HepG2 (cell line): ENCODE measurements around the gene TELO2. TPM values are rescaled to one million over a fixed set of nuclear protein-coding genes. Genes with fewer than 3 reads are reported as not detected.

Source experiments
- ATAC-seq: fragments of 200-7000 bp; cut with Tn5 transposase; 3 replicates; pipeline ENCODE4 v1.9.1; 2020; ENCODE audit warnings: mild to moderate bottlenecking, moderate library complexity
- BruUV-seq: library from RNA; stranded (reverse); fragments of 400-500 nt; replicated peaks from 2 replicates; lab custom pipeline; 2021; lab: Mats Ljungman, UMichigan
- CTCF ChIA-PET: fragments of 300-600 bp; formaldehyde crosslinking; extraction: SDS; loops from one replicate; lab custom pipeline; 2021; ENCODE audit warnings: low total read pairs, inconsistent platforms, low intra/inter-chr PET ratio; lab: Yijun Ruan, JAX
- POLR2A ChIA-PET: fragments of 350-600 bp; sonication (Branson Sonifier 250); formaldehyde crosslinking; loops from one replicate; lab custom pipeline; 2020; ENCODE audit warnings: antibody characterized with exemption, inconsistent platforms; lab: Yijun Ruan, JAX
- DNase-seq: peaks from one replicate; pipeline ENCODE4 v3.0.0-alpha.2; 2015; ENCODE audit warnings: low spot score
- FAIRE-seq: peaks from 3 replicates; lab custom pipeline; 2011; peaks lifted over from hg19 to GRCh38; lab: Jason Lieb, UNC
- H2AFZ ChIP-seq: one replicate; pipeline ENCODE4 v1.6.1; 2011; ENCODE audit warnings: low read length, inconsistent platforms
- H3K27ac ChIP-seq: fragments of 300-600 bp; 3 replicates; pipeline ENCODE4 v1.8.0; 2011; ENCODE audit warnings: mixed run types, mild to moderate bottlenecking, mixed read lengths, low read length, inconsistent platforms; ENCODE audit not compliant: insufficient read depth; ENCODE audit errors: extremely low read length
- H3K27me3 ChIP-seq, 2 experiments: fragments of 200-600 bp in 1 of 2; 2 replicates in 1 of 2; 3 replicates in 1 of 2; pipeline versions ENCODE4 v1.6.0 to v1.8.0; 2011; ENCODE audit warnings: low read length in 2 of 2, mild to moderate bottlenecking in 2 of 2, moderate library complexity in 2 of 2, inconsistent platforms in 1 of 2; ENCODE audit not compliant: insufficient read depth in 2 of 2, control insufficient read depth in 1 of 2
- H3K36me3 ChIP-seq, 2 experiments: fragments of 200-600 bp in 1 of 2; replicated peaks in 1 of 2; 2 replicates in 1 of 2; 3 replicates in 1 of 2; pipeline versions ENCODE4 v1.5.1 to v1.8.0; 2011; ENCODE audit warnings: low read length in 2 of 2, inconsistent platforms in 1 of 2; ENCODE audit not compliant: insufficient read depth in 2 of 2, control insufficient read depth in 1 of 2
- H3K4me1 ChIP-seq: 2 replicates; pipeline ENCODE4 v1.5.1; 2012; ENCODE audit warnings: low read length, inconsistent platforms; ENCODE audit not compliant: insufficient read depth
- H3K4me2 ChIP-seq: 2 replicates; pipeline ENCODE4 v1.6.0; 2011; ENCODE audit warnings: low read depth, low read length, inconsistent platforms
- H3K4me3 ChIP-seq, 3 experiments: fragments of 200-600 bp in 1 of 3; sonication (generic), shearing (Covaris generic) in 1 of 3; replicated peaks in 1 of 3; 2 replicates each; pipeline ENCODE4 v1.5.1; 2011 to 2016; ENCODE audit warnings: low read length in 3 of 3, inconsistent platforms in 2 of 3, low read depth in 2 of 3, mild to moderate bottlenecking in 2 of 3, control low read depth in 1 of 3, mixed read lengths in 1 of 3; ENCODE audit not compliant: insufficient read depth in 1 of 3
- H3K79me2 ChIP-seq: one replicate; pipeline ENCODE4 v1.6.1; 2011; ENCODE audit warnings: low read length, inconsistent platforms; ENCODE audit not compliant: insufficient read depth
- H3K9ac ChIP-seq: 2 replicates; pipeline ENCODE4 v1.6.0; 2011; ENCODE audit warnings: mild to moderate bottlenecking, low read depth, low read length, inconsistent platforms; ENCODE audit not compliant: insufficient read depth
- H3K9me3 ChIP-seq: 2 replicates; pipeline ENCODE4 v1.5.1; 2012; ENCODE audit warnings: mild to moderate bottlenecking, low read length
- H4K20me1 ChIP-seq: 2 replicates; pipeline ENCODE4 v1.6.0; 2011; ENCODE audit warnings: inconsistent platforms, mild to moderate bottlenecking, low read length, moderate library complexity; ENCODE audit not compliant: insufficient read depth
- CENPT ChIP-seq: sonication (generic); formaldehyde crosslinking; IDR thresholded peaks from 2 replicates; pipeline ENCODE4 v1.8.0; 2022; ENCODE audit warnings: low read depth, mild to moderate bottlenecking, moderate library complexity, missing genetic modification reagents
- DPF2 ChIP-seq: sonication (generic); formaldehyde crosslinking; IDR thresholded peaks from 2 replicates; pipeline ENCODE4 v1.4.0; 2020; ENCODE audit warnings: mild to moderate bottlenecking, low read depth, missing genetic modification reagents, borderline replicate concordance
- GATA4 ChIP-seq: sonication (generic); IDR thresholded peaks from 2 replicates; pipeline ENCODE4 v1.6.1; 2016; ENCODE audit warnings: antibody characterized with exemption, low read depth, borderline replicate concordance
- HNF4G ChIP-seq, 2 experiments: sonication (generic) in 1 of 2; formaldehyde crosslinking in 1 of 2; IDR thresholded peaks; 2 replicates each; pipeline versions ENCODE4 v1.4.0 to v1.6.1; 2011 to 2020; ENCODE audit warnings: borderline replicate concordance in 2 of 2, low read depth in 2 of 2, mild to moderate bottlenecking in 2 of 2, low read length in 1 of 2, missing genetic modification reagents in 1 of 2, moderate library complexity in 1 of 2
- HOXA9 ChIP-seq: sonication (generic); formaldehyde crosslinking; IDR thresholded peaks from 2 replicates; pipeline ENCODE4 v1.8.1; 2022; ENCODE audit warnings: missing genetic modification reagents, mild to moderate bottlenecking, moderate library complexity, borderline replicate concordance
- JDP2 ChIP-seq: sonication (generic); formaldehyde crosslinking; IDR thresholded peaks from 2 replicates; pipeline ENCODE4 v1.8.1; 2022; ENCODE audit warnings: missing genetic modification reagents, borderline replicate concordance
- PAF1 ChIP-seq: IDR thresholded peaks from 2 replicates; pipeline ENCODE4 v1.6.1; 2016; ENCODE audit warnings: missing genetic modification reagents, missing compliant biosample characterization
- ZNF562 ChIP-seq: sonication (generic); formaldehyde crosslinking; IDR thresholded peaks from 2 replicates; pipeline ENCODE4 v1.8.0; 2022; ENCODE audit warnings: missing genetic modification reagents, borderline replicate concordance
- WGBS: methylation state at CpG from one replicate; pipeline ENCODE4 v1.1.6; 2017; ENCODE audit warnings: low lambda C conversion rate; 5-methylcytosine and 5-hydroxymethylcytosine counted together
- in situ Hi-C: cut with HindIII; loops from 2 replicates; pipeline ENCODE4 v1.10.0; 2017; ENCODE audit warnings: low pct_unique_long_range_greater_than_20kb; ENCODE audit not compliant: extremely low pct_ligation_motif_present
- intact Hi-C: fragments of 100-400 bp; cut with micrococcal nuclease; formaldehyde crosslinking; loops from one replicate; pipeline ENCODE4 v1.10.0; 2022; ENCODE audit not compliant: unreplicated experiment
- polyA plus RNA-seq, 8 experiments: library from polyadenylated mRNA; depleted of rRNA in 3 of 8; stranded (reverse) in 7 of 8; unstranded in 1 of 8; fragments of >200 nt; fragmentation: Illumina TruSeq in 4 of 8; extraction: Trizol in 4 of 8; gene quantifications; 2 replicates each; pipeline versions ENCODE4 v1.2.1 to v1.2.3, GENCODE V29; 2011 to 2016; ENCODE audit warnings: low read depth in 4 of 8, missing spikeins in 1 of 8, mixed read lengths in 1 of 8; ENCODE audit not compliant: insufficient read depth in 1 of 8
- total RNA-seq, 5 experiments: library from RNA; depleted of rRNA; stranded (reverse); fragments of >200 nt; fragmentation: Illumina TruSeq; extraction: Trizol; gene quantifications; 2 replicates each; pipeline ENCODE4 v1.2.3, GENCODE V29; 2016; ENCODE audit warnings: low read depth in 1 of 5
- TF ChIP-seq, protein P1 (sequence below): sonication (generic); formaldehyde crosslinking; IDR thresholded peaks from 2 replicates; pipeline ENCODE4 v1.5.0; 2020; ENCODE audit warnings: mild to moderate bottlenecking, missing genetic modification reagents
- TF ChIP-seq, protein P2 (sequence below): sonication (generic); formaldehyde crosslinking; IDR thresholded peaks from 2 replicates; pipeline ENCODE4 v1.4.0; 2020; ENCODE audit warnings: missing genetic modification reagents
- TF ChIP-seq, protein P3 (sequence below), 2 experiments: IDR thresholded peaks; 2 replicates each; pipeline ENCODE4 v1.6.1; 2011 to 2012; ENCODE audit warnings: low read length in 2 of 2, borderline replicate concordance in 1 of 2, low read depth in 1 of 2, mild to moderate bottlenecking in 1 of 2, moderate library complexity in 1 of 2

Gene TELO2
- total and polyA plus RNA-seq, 2 of the 13 experiments (the other 11 are each of a cell fraction or from before 2014, with no cell fraction given) = 10.1 to 17.9 TPM

DNA sequence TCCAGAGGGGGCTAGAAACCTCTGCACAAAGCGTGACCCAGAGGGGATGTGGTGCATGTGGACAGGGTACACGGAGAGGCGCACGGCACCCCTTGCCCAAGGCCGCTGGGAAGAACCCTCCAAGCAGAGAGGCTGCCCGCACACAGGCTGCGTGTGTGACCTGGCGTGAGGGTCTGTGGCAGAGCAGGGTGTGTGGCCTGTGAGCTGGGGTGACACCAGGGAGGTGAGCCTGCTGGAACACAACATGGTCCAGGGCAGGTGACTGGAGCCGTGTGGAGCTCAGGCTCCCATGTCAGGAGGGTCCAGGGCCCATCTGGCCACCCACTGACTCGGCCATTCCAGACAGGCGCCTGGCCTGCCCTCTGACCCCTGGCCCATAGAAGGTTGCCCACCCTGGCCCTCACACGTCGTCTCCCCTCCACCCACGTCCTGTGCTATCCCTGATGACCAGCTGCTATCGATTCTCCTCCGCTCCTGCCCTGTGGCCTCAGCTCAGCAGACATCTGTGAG, 25.5 kb downstream of the TELO2 start:
- Histone ChIP-seq H3K9me3 (no peaks in the 10 kb centered on the region), H3K4me3 (no peak overlapping the region), H3K36me3 (peaks cover 0 to 1% of the 10 kb centered on the region in 2 experiments; a peak in 1 of 5 replicates), H3K4me2 (no peak overlapping the region), H3K27ac (no peak overlapping the region), H3K9ac (no peak overlapping the region), H4K20me1 (no peaks in the 10 kb centered on the region), H3K4me1 (no peaks in the 10 kb centered on the region), H3K79me2 (no peaks in the 10 kb centered on the region), H2AFZ (no peak overlapping the region), H3K27me3 (no peaks in the 10 kb centered on the region)
- WGBS = 95% methylated on average over 10 of the region's 16 CpGs
- ATAC-seq (peak; percentile 30), DNase-seq (no peak), FAIRE-seq (no peak)
- intact Hi-C loops (no loop called here), in situ Hi-C loops (no loop called here)
- BruUV-seq = no TSS peak
- CTCF ChIA-PET = no interaction called here
- POLR2A ChIA-PET = no interaction called here
- TF ChIP-seq DPF2 (CRISPR knock-in tag) = no peak
- no peak for TF ChIP-seq ZNF562 (CRISPR knock-in tag)
- no peak for TF ChIP-seq GATA4
- TF ChIP-seq, protein P1, sequence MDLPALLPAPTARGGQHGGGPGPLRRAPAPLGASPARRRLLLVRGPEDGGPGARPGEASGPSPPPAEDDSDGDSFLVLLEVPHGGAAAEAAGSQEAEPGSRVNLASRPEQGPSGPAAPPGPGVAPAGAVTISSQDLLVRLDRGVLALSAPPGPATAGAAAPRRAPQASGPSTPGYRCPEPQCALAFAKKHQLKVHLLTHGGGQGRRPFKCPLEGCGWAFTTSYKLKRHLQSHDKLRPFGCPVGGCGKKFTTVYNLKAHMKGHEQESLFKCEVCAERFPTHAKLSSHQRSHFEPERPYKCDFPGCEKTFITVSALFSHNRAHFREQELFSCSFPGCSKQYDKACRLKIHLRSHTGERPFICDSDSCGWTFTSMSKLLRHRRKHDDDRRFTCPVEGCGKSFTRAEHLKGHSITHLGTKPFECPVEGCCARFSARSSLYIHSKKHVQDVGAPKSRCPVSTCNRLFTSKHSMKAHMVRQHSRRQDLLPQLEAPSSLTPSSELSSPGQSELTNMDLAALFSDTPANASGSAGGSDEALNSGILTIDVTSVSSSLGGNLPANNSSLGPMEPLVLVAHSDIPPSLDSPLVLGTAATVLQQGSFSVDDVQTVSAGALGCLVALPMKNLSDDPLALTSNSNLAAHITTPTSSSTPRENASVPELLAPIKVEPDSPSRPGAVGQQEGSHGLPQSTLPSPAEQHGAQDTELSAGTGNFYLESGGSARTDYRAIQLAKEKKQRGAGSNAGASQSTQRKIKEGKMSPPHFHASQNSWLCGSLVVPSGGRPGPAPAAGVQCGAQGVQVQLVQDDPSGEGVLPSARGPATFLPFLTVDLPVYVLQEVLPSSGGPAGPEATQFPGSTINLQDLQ (CRISPR knock-in tag) = no peak
- TF ChIP-seq JDP2 = no peak
- TF ChIP-seq, protein P2, sequence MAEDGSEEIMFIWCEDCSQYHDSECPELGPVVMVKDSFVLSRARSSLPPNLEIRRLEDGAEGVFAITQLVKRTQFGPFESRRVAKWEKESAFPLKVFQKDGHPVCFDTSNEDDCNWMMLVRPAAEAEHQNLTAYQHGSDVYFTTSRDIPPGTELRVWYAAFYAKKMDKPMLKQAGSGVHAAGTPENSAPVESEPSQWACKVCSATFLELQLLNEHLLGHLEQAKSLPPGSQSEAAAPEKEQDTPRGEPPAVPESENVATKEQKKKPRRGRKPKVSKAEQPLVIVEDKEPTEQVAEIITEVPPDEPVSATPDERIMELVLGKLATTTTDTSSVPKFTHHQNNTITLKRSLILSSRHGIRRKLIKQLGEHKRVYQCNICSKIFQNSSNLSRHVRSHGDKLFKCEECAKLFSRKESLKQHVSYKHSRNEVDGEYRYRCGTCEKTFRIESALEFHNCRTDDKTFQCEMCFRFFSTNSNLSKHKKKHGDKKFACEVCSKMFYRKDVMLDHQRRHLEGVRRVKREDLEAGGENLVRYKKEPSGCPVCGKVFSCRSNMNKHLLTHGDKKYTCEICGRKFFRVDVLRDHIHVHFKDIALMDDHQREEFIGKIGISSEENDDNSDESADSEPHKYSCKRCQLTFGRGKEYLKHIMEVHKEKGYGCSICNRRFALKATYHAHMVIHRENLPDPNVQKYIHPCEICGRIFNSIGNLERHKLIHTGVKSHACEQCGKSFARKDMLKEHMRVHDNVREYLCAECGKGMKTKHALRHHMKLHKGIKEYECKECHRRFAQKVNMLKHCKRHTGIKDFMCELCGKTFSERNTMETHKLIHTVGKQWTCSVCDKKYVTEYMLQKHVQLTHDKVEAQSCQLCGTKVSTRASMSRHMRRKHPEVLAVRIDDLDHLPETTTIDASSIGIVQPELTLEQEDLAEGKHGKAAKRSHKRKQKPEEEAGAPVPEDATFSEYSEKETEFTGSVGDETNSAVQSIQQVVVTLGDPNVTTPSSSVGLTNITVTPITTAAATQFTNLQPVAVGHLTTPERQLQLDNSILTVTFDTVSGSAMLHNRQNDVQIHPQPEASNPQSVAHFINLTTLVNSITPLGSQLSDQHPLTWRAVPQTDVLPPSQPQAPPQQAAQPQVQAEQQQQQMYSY (CRISPR knock-in tag) = no peak
- no peak for TF ChIP-seq CENPT
- no peak for TF ChIP-seq PAF1 (CRISPR knock-in tag)
- TF ChIP-seq, protein P3, sequence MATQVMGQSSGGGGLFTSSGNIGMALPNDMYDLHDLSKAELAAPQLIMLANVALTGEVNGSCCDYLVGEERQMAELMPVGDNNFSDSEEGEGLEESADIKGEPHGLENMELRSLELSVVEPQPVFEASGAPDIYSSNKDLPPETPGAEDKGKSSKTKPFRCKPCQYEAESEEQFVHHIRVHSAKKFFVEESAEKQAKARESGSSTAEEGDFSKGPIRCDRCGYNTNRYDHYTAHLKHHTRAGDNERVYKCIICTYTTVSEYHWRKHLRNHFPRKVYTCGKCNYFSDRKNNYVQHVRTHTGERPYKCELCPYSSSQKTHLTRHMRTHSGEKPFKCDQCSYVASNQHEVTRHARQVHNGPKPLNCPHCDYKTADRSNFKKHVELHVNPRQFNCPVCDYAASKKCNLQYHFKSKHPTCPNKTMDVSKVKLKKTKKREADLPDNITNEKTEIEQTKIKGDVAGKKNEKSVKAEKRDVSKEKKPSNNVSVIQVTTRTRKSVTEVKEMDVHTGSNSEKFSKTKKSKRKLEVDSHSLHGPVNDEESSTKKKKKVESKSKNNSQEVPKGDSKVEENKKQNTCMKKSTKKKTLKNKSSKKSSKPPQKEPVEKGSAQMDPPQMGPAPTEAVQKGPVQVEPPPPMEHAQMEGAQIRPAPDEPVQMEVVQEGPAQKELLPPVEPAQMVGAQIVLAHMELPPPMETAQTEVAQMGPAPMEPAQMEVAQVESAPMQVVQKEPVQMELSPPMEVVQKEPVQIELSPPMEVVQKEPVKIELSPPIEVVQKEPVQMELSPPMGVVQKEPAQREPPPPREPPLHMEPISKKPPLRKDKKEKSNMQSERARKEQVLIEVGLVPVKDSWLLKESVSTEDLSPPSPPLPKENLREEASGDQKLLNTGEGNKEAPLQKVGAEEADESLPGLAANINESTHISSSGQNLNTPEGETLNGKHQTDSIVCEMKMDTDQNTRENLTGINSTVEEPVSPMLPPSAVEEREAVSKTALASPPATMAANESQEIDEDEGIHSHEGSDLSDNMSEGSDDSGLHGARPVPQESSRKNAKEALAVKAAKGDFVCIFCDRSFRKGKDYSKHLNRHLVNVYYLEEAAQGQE (IDR thresholded peaks at IDR 0.05; ENCODE audit: borderline replicate concordance in 1 of 2, low read depth in 1 of 2, low read length in 2 of 2) = no peak
- TF ChIP-seq HOXA9 = no peak
- TF ChIP-seq HNF4G (IDR thresholded peaks at IDR 0.05; ENCODE audit: borderline replicate concordance, low read depth, low read length) = no peak
- TF ChIP-seq HNF4G (CRISPR knock-in tag; IDR thresholded peaks at IDR 0.05; ENCODE audit: borderline replicate concordance, low read depth) = no peak
